SKM-1 treated with dmso at 0.1 percent for 144 hours (cell line): ENCODE data around the gene PAN2.
"Not testable (repeated sequence)": the region's sequence is repeated elsewhere in the genome, so short reads cannot be mapped to it uniquely, and the experiment has no call there.

Source experiments
- DNase-seq: peaks from one replicate; lab custom pipeline; 2025; ENCODE audit not compliant: unreplicated experiment; lab: John Stamatoyannopoulos, UW

PAN2 gene

GRCh38 chr12:56272468-56272867, 61.3 kb downstream of the PAN2 start:
- not testable (repeated sequence) for DNase-seq

- no peak for DNase-seq
These were observed 62.8 kb downstream of the PAN2 start for GRCh38 chr12:56271031-56271430.

DNA sequence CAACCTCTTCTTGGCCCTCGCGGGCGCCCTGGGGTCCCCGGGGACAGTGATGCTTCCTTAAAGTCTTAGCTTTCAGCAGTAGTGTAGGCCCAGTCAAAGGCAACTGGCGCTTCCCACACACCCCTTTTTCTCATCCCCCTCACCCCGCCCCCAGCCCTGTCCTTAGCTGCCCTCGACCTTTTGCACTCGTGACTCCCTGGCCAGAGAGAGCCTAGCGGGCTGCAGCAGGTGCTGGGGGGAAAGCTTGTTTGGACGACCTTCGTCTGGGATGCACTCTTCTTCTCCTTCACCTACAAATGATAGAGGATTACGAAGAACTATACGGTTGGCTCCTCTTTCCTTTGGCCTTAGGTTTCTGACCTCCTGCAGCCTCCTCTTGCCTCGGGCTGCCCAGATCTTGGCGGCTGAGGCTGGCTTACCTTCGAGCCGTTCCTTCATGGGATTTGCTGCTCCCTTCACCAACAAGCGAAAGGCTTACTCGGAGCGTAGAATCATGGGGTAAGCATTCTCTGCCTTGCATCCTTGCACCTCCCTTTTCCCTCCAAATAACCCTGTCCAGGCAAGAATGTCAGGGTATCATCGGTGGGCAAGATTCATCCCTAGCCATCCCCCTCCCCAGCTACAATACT, 66.2 kb downstream of the PAN2 start:
- no peak for DNase-seq

GRCh38 chr12:56266693-56267442, 66.9 kb downstream of the PAN2 start, which contains the start of gene COQ10A:
Gene COQ10A (plus strand): TSS chr12:56266942. CDS start chr12:56267119, 177 bp downstream.
- peak; percentile 48 for DNase-seq
